ENCODE data around the gene MIPEP.

The MIPEP gene

GRCh38 chr13:23852351-23852750 is 36.8 kb downstream of the MIPEP start:
- DNase-seq (ENCODE audit: low read depth in 2 of 2) = no peak

- no peak for DNase-seq (ENCODE audit: low read depth in 2 of 2)
Observed at GRCh38 chr13:23851106-23851505, 38.1 kb downstream of the MIPEP start.

- no peak for DNase-seq (ENCODE audit: low read depth in 2 of 2)
Observed at GRCh38 chr13:23850134-23850533, 39.1 kb downstream of the MIPEP start.

GRCh38 chr13:23849670-23850069 is 39.5 kb downstream of the MIPEP start:
- DNase-seq (ENCODE audit: low read depth in 2 of 2) = no peak

- DNase-seq (ENCODE audit: low read depth in 2 of 2) = no peak
Observed at GRCh38 chr13:23848646-23849141, 40.5 kb downstream of the MIPEP start.

- DNase-seq (ENCODE audit: low read depth in 2 of 2) = no peak
Observed at GRCh38 chr13:23848019-23848418, 41.2 kb downstream of the MIPEP start.

- DNase-seq (ENCODE audit: low read depth in 2 of 2) = no peak
Observed at GRCh38 chr13:23847497-23847896, 41.7 kb downstream of the MIPEP start.

- DNase-seq (ENCODE audit: low read depth in 2 of 2) = no peak
Observed at GRCh38 chr13:23845105-23845725, 44.0 kb downstream of the MIPEP start.

- no peak for DNase-seq (ENCODE audit: low read depth in 2 of 2)
Observed at GRCh38 chr13:23844132-23844531, 45.1 kb downstream of the MIPEP start.

GRCh38 chr13:23843436-23843835 is 45.8 kb downstream of the MIPEP start:
- no peak for DNase-seq (ENCODE audit: low read depth in 2 of 2)

- no peak for DNase-seq (ENCODE audit: low read depth in 2 of 2)
Observed at GRCh38 chr13:23842406-23842805, 46.8 kb downstream of the MIPEP start.

GRCh38 chr13:23833733-23834611 is 55.2 kb downstream of the MIPEP start:
- DNase-seq (ENCODE audit: low read depth in 2 of 2) = no peak

GRCh38 chr13:23828866-23829265 is 60.3 kb downstream of the MIPEP start:
- DNase-seq (ENCODE audit: low read depth in 2 of 2) = no peak

- DNase-seq (ENCODE audit: low read depth in 2 of 2) = no peak
Observed at GRCh38 chr13:23828086-23828485, 61.1 kb downstream of the MIPEP start.

GRCh38 chr13:23825179-23825578 is 64.0 kb downstream of the MIPEP start:
- DNase-seq (ENCODE audit: low read depth in 2 of 2) = no peak

GRCh38 chr13:23824371-23824770 is 64.8 kb downstream of the MIPEP start:
- no peak for DNase-seq (ENCODE audit: low read depth in 2 of 2)

GRCh38 chr13:23822252-23822824 is 66.9 kb downstream of the MIPEP start:
- no peak for DNase-seq (ENCODE audit: low read depth in 2 of 2)

- DNase-seq (ENCODE audit: low read depth in 2 of 2) = no peak
Observed at GRCh38 chr13:23820530-23820929, 68.7 kb downstream of the MIPEP start.

- DNase-seq (ENCODE audit: low read depth in 2 of 2) = no peak
Observed at GRCh38 chr13:23817830-23818229, 71.4 kb downstream of the MIPEP start.

- no peak for DNase-seq (ENCODE audit: low read depth in 2 of 2)
Observed at GRCh38 chr13:23817136-23817535, 72.1 kb downstream of the MIPEP start.

GRCh38 chr13:23813635-23814034 is 75.6 kb downstream of the MIPEP start:
- no peak for DNase-seq (ENCODE audit: low read depth in 2 of 2)

- DNase-seq (ENCODE audit: low read depth in 2 of 2) = no peak
Observed at GRCh38 chr13:23811366-23812062, 77.7 kb downstream of the MIPEP start.

Measured in stimulated activated CD8-positive, alpha-beta memory T cell treated with anti-CD3 and anti-CD28 coated beads, Interleukin-15, amount 100 ng/mL, for 48 hours (primary cell).